ENCODE measurements around the gene CDIP1. TPM values are rescaled to one million over a fixed set of nuclear protein-coding genes. Genes with fewer than 3 reads are reported as not detected.

Gene CDIP1
- total RNA-seq, result 10 to 100 TPM; 35.2 to 49.2 (median 37.9) TPM
- total RNA-seq (2013), result 26.0 TPM

GRCh38 chr16:4538350-4539235, at the start of gene CDIP1:
TSS of gene CDIP1 (minus strand) at chr16:4538773. CDS start at chr16:4514130, 24,643 bp downstream.
- H3K36me3 ChIP-seq (ENCODE audit: control insufficient read depth, insufficient read depth, low read length), result no peaks in the 10 kb centered on the region
- Mint-ChIP-seq H3K9me3 (peaks cover 0 to 2% of the 10 kb centered on the region in 2 donors), H3K27ac (peak within 1 kb of the TSS; percentile 85 to 88), H3K36me3 (no peaks in the 10 kb centered on the region), H3K27me3 (ENCODE audit: low read depth in 2 of 2) (no peaks in the 10 kb centered on the region), H3K4me3 (peak within 1 kb of the TSS; percentile 84), H3K4me1 (peaks cover 36 to 45% of the 10 kb centered on the region in 2 donors)
- ATAC-seq, result peak; percentile 87 to 93 (median 88)
- peaks cover 43% of the 10 kb centered on the region for H3K4me1 ChIP-seq (ENCODE audit: control insufficient read depth, insufficient read depth, low read length)
- H3K9me3 ChIP-seq (ENCODE audit: control insufficient read depth, insufficient read depth, low read length), result peaks cover 9% of the 10 kb centered on the region
- peak within 1 kb of the TSS; percentile 91 for H3K27ac ChIP-seq (ENCODE audit: low read length)
- peak within 1 kb of the TSS; percentile 60 for H3K4me3 ChIP-seq (ENCODE audit: low read length)
- 5% methylated on average over 64 of the region's 67 CpGs for WGBS (ENCODE audit: insufficient coverage)
- no peaks in the 10 kb centered on the region for H3K27me3 ChIP-seq (ENCODE audit: control insufficient read depth, insufficient read depth, low read length)
- peak; percentile 92 to 97 for DNase-seq
- intact Hi-C loops (cut with micrococcal nuclease), result loop anchor here (5.0 kb wide), 2 partner anchors 61 to 111 kb away; partner anchors contain the start of genes DNAJA3 and HMOX2
- TF ChIP-seq CTCF (IDR thresholded peaks at IDR 0.05), result no peak

DNA sequence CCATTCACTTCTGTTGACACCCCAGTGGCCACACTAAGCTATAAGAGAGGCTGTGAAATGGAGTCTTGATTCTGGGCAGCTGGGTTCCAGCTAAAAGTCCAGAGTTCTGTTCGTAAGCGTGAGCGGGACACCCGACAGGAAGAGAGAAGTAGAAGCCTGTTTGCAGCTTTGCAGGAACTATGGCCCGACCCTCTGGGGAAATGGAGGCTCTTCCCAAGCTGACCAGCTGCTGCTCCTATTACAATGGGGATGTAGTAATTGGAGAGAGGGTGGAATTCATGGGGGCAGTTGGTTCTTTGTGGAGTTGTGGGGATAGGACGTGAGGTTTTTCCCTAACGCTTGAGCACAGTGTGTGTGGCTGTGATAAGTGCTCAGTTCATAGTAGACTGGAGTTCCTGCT, 47.7 kb upstream of the CDIP1 start:
- Histone ChIP-seq H3K27me3 (ENCODE audit: control insufficient read depth, insufficient read depth, low read length) (peaks cover 3% of the 10 kb centered on the region), H3K4me1 (ENCODE audit: control insufficient read depth, insufficient read depth, low read length) (peaks cover 5% of the 10 kb centered on the region), H3K27ac (ENCODE audit: low read length) (no peak overlapping the region), H3K4me3 (ENCODE audit: low read length) (no peak overlapping the region), H3K36me3 (ENCODE audit: control insufficient read depth, insufficient read depth, low read length) (no peaks in the 10 kb centered on the region), H3K9me3 (ENCODE audit: control insufficient read depth, insufficient read depth, low read length) (peaks cover 6% of the 10 kb centered on the region)
- no peak for TF ChIP-seq CTCF (IDR thresholded peaks at IDR 0.05)
- intact Hi-C loops (cut with micrococcal nuclease), result no loop called here
- DNase-seq (no peak), ATAC-seq (no peak)
- H3K4me1 Mint-ChIP-seq, result no peaks in the 10 kb centered on the region
- H3K36me3 Mint-ChIP-seq, result no peaks in the 10 kb centered on the region
- no peaks in the 10 kb centered on the region for H3K9me3 Mint-ChIP-seq
- peaks cover 0 to 4% of the 10 kb centered on the region in 2 donors for H3K27me3 Mint-ChIP-seq (ENCODE audit: low read depth in 2 of 2)
- no peak overlapping the region for H3K27ac Mint-ChIP-seq
- H3K4me3 Mint-ChIP-seq, result no peak overlapping the region
- whole genome bisulfite sequencing (ENCODE audit: insufficient coverage), result 75% methylated on average over 7 of the region's 7 CpGs

DNA sequence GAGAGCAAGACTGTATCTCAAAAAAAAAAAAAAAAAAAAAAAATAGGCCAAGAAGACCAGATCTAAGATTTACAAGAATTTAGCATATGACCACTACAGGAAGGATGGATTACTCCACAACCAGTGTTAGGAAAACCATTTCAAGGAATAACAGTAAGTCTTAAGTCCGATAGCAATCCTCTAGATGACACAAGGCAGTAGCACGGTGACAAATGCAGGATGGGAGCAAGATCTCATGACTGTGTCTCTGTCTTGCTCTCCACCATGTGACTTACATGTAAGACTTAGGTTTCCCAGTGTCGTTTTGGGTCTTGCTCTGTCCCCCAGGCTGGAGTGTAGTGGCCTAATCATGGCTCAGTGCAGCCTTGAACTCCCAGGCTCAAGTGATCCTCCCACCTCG, 45.3 kb upstream of the CDIP1 start:
- Mint-ChIP-seq H3K4me3 (no peak overlapping the region), H3K27me3 (ENCODE audit: low read depth in 2 of 2) (peaks cover 0 to 4% of the 10 kb centered on the region in 2 donors), H3K27ac (no peak overlapping the region), H3K9me3 (no peaks in the 10 kb centered on the region), H3K36me3 (no peaks in the 10 kb centered on the region), H3K4me1 (no peaks in the 10 kb centered on the region)
- H3K9me3 ChIP-seq (ENCODE audit: control insufficient read depth, insufficient read depth, low read length), result peaks cover 6% of the 10 kb centered on the region
- H3K27me3 ChIP-seq (ENCODE audit: control insufficient read depth, insufficient read depth, low read length), result peaks cover 3% of the 10 kb centered on the region
- no peak overlapping the region for H3K4me3 ChIP-seq (ENCODE audit: low read length)
- intact Hi-C loops (cut with micrococcal nuclease), result no loop called here
- TF ChIP-seq CTCF (IDR thresholded peaks at IDR 0.05), result no peak
- no peaks in the 10 kb centered on the region for H3K36me3 ChIP-seq (ENCODE audit: control insufficient read depth, insufficient read depth, low read length)
- DNase-seq, result no peak
- ATAC-seq, result no peak
- no peak overlapping the region for H3K27ac ChIP-seq (ENCODE audit: low read length)
- 85% methylated on average over 3 of the region's 4 CpGs for WGBS (ENCODE audit: insufficient coverage)
- H3K4me1 ChIP-seq (ENCODE audit: control insufficient read depth, insufficient read depth, low read length), result peaks cover 5% of the 10 kb centered on the region
